COLO829 (cell line): ENCODE results near the gene PLA2G4A.

Experiments
- DNase-seq: peaks from one replicate; pipeline ENCODE4 v3.0.0; 2012; ENCODE audit warnings: low spot score

The PLA2G4A gene

DNA sequence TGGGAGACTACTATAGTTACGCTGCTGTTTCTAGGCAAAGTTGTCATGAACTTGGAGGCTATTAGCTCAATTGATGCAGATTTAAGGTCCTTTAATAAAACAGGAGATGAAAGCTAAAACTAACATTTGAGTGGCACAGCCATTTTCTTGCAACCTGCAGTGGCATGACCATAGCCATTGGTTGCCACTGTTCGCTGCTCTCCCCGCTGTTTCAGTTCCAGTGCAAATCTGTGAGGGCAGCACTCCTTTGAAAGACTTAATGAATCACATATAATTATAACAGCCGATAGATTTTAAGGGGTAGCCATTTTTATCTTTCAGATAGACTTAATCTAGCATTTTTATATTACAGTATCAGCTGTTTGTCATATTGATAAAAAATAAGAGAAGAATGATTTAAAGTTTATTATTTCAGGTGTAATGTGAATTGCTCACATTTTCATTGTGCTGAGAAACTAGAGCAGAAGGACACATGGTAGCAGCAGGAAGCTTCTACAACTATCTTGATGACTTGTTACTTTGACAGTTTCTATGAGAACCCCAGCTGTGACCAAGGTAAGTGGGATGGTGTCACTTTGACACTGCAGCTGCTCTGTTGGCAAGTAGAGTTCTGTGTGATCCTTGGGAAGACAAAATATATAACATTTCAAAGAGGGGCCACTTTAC lies 203.7 kb downstream of the PLA2G4A start:
- no peak for DNase-seq

DNA sequence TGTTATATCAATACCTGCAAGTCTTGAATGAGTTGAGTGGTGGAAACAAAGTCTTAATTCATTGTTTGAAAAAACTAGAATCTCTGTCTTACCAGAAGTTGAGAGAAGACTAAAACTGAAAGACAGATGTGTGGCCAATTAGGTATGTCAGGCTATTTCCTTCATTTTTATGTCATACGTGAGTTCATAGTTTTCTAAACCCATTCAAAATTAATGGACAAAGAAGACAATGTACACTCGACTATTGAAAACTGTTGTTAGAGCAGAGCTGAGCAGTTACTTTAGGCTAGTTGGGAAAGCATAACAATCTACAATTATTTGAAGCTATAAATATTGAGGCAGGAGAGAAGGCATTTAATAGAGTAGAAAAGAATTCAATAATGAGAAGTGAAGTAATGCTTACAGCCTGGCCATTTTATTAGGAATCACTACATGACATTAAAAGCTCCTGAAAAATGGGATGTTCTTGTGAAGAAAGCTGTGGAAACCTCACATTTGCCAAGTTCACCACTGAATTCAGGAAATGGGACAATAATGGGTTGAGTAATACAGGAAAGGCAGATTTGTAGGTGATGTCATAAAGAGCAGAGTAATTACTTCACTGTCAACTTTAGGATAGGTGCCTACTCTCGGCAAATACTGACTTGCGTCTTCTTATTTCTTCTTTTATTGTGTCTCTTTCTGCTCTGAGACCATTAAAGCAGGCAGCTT lies 204.4 kb downstream of the PLA2G4A start:
- DNase-seq, result no peak

DNA sequence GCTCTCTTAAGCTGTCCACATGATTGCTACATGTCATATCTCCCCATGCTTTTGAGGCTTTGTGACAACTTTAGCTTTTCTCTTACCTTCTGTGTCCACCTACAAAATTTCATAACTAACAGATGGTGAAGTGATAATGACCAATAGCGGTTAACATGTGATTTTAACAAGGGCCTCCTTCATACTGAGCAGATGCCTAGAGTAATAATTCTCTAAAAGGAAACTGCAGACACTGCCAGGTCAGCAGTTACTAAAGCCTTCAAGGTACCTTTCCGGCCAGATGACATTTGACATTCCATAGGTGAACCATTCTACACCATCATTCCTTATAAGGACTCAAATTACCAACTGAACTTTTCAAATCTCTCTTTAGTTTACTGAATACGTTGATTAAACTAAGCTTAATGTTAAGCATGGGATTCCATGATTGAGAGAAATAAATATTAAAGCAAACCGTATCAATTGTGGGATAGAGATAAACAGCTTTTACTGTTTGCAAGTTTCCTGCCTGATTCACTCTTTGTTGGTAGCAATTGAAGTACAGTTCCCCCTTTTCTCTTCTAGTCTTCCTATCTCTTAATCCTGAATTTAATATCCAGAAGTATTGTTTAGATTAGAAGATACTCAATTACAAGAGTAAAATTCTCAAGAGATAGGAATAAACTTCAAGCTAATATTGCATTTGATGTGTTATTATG lies 205.1 kb downstream of the PLA2G4A start:
- DNase-seq, result no peak

DNA sequence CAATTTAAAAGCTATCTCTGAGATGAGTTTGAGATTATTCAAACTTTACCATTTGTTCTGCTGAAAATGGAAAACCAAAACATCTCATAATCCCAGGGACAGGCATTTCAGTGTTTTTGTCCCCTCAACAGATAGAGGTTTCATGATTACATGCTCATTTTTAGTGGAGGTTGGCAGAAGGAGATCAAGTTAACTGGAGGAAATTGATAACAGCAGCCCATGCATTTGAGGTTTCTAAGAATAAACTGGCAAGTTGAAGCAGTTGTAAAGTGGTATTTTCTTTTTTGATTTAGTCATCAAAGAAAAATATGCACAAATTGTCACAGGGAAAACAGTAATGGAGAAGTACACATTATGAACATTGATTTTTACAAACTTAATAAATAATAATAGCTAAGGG lies 205.8 kb downstream of the PLA2G4A start:
- DNase-seq, result no peak

DNA sequence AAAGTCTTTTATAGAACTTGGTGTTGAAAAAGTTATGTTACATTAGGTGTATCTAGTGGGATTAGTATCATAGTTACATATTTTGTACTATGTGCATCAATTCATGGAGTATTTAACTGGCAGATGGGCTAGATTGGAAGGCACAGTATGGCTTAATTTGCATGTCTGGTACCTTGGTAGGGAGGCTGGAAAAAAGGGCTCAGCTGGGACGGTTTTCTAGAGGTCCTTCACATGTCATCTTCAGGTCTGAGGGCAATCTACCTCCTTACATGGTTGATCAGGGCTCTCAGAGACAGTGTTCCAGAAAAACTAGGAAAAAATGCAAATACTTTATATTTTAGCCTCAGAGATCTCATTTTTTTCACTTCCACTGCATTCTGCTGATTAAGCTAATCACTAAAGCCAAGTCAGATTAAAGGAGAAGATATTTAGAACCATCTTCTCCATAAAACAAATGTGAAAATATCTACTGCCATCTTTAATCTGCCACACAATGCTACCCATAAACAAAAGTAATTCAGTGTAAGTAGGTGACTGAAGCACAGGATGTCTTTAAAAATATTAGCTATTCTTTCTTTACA lies 209.3 kb downstream of the PLA2G4A start:
- DNase-seq, result no peak
